DMS114 treated with DMSO at 0.1 percent for 48 hours (cell line): ENCODE results near the gene SBNO2.

Experiments used
- DNase-seq: peaks from one replicate; lab custom pipeline; 2025; ENCODE audit not compliant: unreplicated experiment; lab: John Stamatoyannopoulos, UW

The SBNO2 gene

DNA sequence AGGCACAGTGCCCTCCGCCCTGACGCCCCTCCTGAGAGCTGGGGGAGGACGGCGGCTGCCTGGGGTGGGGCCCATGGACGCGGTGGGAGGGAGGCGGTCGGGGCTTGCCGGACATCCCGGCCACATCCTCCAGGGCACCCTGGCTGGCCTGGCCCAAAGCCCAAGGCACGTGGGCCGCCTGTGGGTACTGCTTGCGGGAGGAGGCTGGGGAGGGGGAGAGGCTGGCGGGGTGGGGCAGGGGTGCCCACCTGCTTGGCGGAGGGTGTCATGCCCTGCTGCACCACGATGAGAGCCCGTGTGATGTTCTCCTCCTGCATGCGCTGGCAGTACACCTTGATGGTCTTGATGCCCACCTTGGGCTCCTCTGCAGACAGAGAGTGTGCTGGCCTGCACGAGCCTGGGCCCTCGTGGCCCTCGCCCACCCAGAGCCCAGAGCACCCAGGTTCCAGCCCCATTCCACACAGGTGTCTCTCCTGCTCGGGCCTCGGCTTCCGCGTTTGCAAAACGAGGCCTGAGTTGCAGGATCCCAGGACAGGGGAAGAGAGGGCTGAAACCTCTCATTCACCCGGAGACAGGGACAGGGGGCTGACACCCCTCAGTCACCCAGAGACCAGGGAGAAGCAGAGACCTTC is 82.4 kb downstream of the SBNO2 start:
- no peak for DNase-seq

GRCh38 chr19:1090731-1091543 is 83.1 kb downstream of the SBNO2 start:
- no peak for DNase-seq

DNA sequence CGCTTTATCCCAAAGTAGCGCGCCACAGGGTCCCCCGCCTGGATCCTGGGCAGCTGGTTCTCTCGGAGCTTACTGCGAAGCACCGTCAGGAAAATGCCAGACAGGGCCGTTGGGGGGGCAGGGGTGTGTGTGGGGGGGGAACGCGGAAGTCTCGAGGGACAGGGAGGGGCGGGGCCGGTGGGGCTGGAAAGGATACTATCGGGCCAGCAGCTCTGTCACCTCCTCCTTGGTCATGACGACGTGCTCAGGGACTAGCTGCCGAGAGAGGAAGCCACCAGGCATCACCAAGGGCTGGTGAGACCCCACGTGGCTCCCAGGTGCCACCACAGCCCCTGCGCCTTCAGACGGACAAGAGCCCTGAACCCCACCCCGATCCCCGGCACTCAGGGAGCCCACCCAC is 84.2 kb downstream of the SBNO2 start:
- DNase-seq, result no peak

- no peak for DNase-seq
Observed at GRCh38 chr19:1089126-1089771, 84.8 kb downstream of the SBNO2 start.

GRCh38 chr19:1088416-1089010 is 85.6 kb downstream of the SBNO2 start:
- no peak for DNase-seq

DNA sequence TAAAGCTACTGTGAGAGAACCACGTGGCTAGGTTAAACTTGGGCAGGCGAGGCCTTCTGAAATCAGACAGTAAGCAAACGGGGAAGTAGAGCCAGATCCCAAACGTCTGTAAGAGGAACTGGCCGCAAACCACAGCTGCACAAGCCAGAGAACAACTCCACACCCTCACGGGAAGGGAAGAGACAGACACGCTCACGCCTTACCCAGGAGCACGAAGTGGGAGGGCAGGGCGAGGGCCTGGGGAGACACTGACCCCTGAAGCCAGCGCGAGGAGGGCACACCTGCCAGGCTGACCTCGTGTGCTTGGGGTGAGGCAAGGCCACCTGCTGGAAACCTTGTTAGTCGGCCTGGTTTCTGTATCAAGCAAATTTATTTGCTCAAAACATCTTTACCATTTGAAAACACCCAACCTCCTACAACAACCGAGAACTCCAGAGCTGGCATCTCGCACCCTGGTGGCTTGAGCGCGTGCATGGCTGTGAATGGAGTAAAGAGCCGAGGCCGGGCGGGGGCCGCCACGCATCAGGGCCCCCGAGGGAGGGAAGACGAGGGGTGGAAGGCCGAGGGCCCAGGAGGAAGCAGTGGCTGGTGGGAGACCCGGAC is 86.2 kb downstream of the SBNO2 start:
- no peak for DNase-seq

GRCh38 chr19:1086613-1087012 is 87.5 kb downstream of the SBNO2 start:
- no peak for DNase-seq

DNA sequence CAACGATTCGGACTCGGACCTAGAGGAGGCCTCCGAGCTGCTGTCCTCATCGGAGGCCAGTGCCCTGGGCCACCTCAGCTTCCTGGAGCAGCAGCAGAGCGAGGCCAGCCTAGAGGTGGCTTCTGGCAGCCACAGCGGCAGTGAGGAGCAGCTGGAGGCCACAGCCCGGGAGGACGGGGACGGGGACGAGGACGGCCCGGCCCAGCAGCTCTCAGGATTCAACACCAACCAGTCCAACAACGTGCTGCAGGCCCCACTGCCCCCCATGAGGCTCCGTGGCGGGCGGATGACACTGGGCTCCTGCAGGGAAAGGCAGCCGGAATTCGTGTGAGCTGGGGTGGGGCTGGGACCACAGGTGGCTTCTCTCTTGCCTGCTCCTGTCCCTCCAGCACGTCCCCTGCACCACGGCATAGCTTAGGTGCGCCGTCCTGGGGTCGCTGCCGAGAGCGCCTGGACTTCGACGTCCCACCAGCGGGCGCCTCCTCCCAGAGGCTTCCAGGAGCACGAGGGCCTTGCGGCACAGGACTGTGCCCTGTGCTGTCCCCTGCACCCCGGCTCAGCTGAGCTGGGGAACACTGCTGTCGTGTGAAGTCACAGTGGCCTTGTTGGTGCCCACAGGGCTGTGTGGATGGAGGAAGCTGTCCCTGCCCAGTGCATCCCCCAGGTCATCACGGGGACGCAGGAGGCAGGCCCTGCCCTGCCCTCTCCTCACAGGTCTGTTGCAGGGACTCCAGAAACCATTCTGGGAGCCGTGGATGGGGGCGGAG is 88.2 kb downstream of the SBNO2 start:
- DNase-seq, result no peak

DNA sequence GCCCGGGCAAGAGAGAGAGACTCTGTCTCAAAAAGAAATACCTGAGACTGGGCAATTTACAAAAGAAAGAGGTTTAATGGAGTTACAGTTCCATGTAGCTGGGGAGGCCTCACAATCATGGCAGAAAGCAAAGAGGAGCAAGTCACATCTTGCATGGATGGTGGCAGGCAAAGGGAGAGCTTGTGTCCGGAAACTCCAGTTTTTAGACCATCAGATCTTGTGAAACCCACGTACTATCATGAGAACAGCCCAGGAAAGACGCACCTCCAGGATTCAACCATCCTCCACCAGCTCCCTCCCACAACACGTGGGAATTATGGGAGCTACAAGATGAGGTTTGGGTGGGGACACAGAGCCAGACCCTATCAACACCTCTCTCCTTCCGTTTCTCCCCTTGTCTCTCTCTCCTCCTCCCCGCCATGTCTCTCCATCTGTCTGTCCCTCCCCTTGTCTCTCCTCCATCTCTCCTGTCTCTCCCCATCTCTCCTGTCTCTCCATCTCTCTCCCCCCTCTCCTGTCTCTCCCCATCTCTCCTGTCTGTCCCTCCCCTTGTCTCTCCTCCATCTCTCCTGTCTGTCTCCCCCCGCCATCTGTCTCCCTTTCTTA is 88.9 kb downstream of the SBNO2 start:
- DNase-seq, result no peak

DNA sequence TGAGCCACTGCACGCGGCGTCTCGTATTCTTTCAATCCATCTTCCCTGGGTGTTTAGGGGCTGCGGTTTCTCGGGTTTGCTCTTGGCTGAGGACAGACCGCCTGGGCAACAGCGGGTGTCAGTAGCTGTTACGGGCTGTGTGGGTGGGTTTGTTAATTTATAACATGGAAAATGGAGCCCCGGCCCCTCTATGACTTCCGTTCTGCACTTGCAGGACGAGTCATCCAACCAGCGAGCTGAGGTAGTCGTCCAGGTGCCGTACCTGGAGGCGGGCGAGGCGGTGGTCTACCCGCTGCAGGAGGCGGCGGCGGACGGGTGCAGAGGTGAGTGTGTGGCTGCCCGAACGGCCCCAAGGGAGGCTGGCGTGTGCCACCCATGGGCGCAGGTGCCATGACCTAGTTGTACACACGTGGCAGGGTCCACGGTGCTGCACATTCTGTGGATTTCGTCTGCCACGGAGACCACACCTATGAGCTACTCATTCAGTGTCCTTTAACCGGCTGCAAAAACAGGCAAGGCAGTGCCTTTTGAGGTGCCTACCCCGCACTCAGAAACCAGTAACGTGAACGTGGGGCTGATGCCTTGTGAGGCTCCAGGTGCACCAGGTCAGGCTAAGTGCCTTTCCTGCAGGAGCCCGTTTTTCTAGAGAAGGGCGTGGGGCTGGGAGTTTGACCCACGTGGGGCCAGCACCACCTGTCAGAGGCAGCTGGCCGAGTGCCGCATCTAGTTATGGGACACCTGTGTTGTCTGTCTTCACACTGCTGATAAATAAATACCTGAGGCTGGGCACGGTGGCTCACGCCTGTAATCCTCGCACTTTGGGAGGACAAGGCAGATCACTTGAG is 89.8 kb downstream of the SBNO2 start:
- DNase-seq, result no peak

- no peak for DNase-seq
Observed at GRCh38 chr19:1082928-1083816, 90.9 kb downstream of the SBNO2 start.

GRCh38 chr19:1082165-1082927 is 91.7 kb downstream of the SBNO2 start:
- no peak for DNase-seq

DNA sequence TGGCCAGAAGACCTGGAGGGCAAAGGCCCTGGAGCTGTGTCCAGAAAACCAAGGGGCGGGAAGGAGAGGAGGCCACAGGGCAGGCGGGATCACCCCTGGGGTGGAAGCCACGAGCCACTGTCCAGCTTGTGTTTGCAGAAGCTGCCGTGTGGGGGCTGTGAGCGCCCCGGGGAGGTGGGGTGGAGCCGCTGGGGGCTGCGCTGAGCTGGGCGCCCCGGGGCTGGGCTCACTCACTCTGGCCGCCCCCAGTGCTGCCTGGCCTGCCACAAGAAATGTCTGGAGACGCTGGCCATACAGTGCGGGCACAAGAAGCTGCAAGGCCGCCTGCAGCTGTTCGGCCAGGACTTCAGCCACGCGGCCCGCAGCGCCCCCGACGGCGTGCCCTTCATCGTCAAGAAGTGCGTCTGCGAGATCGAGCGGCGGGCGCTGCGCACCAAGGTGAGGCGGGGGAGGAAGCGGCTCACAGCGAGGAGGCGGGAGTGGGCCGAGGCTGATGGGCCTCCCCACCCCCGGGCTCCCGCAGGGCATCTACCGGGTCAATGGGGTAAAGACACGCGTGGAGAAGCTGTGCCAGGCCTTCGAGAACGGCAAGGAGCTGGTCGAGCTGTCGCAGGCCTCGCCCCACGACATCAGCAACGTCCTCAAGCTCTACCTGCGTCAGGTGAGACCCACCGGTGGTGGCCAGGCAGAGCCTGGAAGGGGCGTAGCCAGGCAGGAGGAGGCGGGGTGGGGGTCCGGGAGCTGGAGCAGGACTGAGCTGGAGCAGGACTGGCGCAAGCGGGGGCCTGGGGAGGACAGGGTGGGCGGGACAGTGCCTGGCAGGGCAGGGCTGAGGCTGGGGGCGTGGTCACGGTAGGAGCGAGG is 92.5 kb downstream of the SBNO2 start:
- no peak for DNase-seq

- DNase-seq, result no peak
Observed at GRCh38 chr19:1080360-1081161, 93.5 kb downstream of the SBNO2 start.

DNA sequence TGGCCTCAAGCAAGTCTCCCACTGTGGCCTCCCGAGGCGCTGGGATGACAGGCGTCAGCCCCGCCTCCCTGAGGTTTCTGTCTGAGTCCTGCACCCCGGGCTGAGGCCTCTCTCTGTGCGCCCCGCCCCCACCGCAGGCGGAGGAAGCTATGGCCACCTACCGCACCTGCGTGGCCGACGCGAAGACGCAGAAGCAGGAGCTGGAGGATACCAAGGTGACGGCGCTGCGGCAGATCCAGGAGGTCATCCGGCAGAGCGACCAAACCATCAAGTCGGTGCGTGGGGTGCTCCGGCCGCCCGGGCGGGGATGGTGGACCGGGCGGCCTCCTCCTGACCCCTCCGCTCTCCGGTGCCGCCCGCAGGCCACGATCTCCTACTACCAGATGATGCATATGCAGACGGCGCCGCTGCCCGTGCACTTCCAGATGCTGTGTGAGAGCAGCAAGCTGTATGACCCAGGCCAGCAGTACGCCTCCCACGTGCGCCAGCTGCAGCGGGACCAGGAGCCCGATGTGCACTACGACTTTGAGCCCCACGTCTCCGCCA is 94.4 kb downstream of the SBNO2 start:
- no peak for DNase-seq

- DNase-seq, result no peak
Observed at GRCh38 chr19:1076951-1077350, 97.1 kb downstream of the SBNO2 start.
